Calu3 (cell line): ENCODE results near the gene RPTOR. TPM values are rescaled to one million over a fixed set of nuclear protein-coding genes. Genes with fewer than 3 reads are reported as not detected.

Experiments
- BruUV-seq: library from RNA; stranded (reverse); fragments of 400-500 nt; replicated peaks from 2 replicates; lab custom pipeline; 2021; lab: Mats Ljungman, UMichigan
- CTCF ChIA-PET: fragments of 300-600 bp; sonication (Branson Sonifier 250); formaldehyde crosslinking; loops from one replicate; lab custom pipeline; 2022; ENCODE audit warnings: antibody characterized with exemption; lab: Charles Lee
- DNase-seq: peaks from one replicate; pipeline ENCODE4 v3.0.0; 2022
- H3K27ac Mint-ChIP-seq: one replicate; pipeline ENCODE4 v1.8.0; 2022; ENCODE audit warnings: mixed read lengths; ENCODE audit not compliant: unreplicated experiment
- H3K27me3 Mint-ChIP-seq: one replicate; pipeline ENCODE4 v1.8.0; 2022; ENCODE audit warnings: mixed read lengths; ENCODE audit not compliant: unreplicated experiment
- H3K36me3 Mint-ChIP-seq: one replicate; pipeline ENCODE4 v1.8.0; 2022; ENCODE audit warnings: mild to moderate bottlenecking, moderate library complexity, mixed read lengths; ENCODE audit not compliant: insufficient read depth, unreplicated experiment
- H3K4me1 Mint-ChIP-seq: one replicate; pipeline ENCODE4 v1.8.0; 2022; ENCODE audit warnings: mild to moderate bottlenecking, low read depth, mixed read lengths; ENCODE audit not compliant: unreplicated experiment
- H3K4me3 Mint-ChIP-seq: one replicate; pipeline ENCODE4 v1.8.0; 2022; ENCODE audit warnings: mild to moderate bottlenecking, low read depth, moderate library complexity, mixed read lengths; ENCODE audit not compliant: unreplicated experiment
- H3K9me3 Mint-ChIP-seq: one replicate; pipeline ENCODE4 v1.8.0; 2022; ENCODE audit warnings: low read depth, mixed read lengths; ENCODE audit not compliant: unreplicated experiment
- CTCF ChIP-seq: fragments of 200-600 bp; IDR thresholded peaks from one replicate; pipeline ENCODE4 v1.8.0; 2022; ENCODE audit warnings: antibody characterized with exemption; ENCODE audit not compliant: unreplicated experiment
- intact Hi-C: fragments of 100-400 bp; cut with micrococcal nuclease; formaldehyde crosslinking; loops from one replicate; pipeline ENCODE4 v1.10.0; 2022; ENCODE audit not compliant: unreplicated experiment
- total RNA-seq: library from RNA; stranded (reverse); gene quantifications from 2 replicates; pipeline ENCODE4 v1.2.3, GENCODE V29; 2022

Gene RPTOR
- total RNA-seq, 1 experiment from 2014 or later: 41.8 TPM

- no TSS peak for BruUV-seq
- H3K27ac Mint-ChIP-seq: no peak overlapping the region
- intact Hi-C loops: no loop called here
Observed at GRCh38 chr17:80507965-80508364, 36.7 kb upstream of the RPTOR start.

GRCh38 chr17:80509311-80509710 is 35.3 kb upstream of the RPTOR start:
- no TSS peak for BruUV-seq
- no peak for DNase-seq

More at GRCh38 chr17:80507965-80508364, 36.7 kb upstream of the RPTOR start:
- DNase-seq: no peak
- H3K27me3 Mint-ChIP-seq: peaks cover 55% of the 10 kb centered on the region
- H3K9me3 Mint-ChIP-seq: no peaks in the 10 kb centered on the region
- TF ChIP-seq CTCF: no peak
- no peaks in the 10 kb centered on the region for H3K4me1 Mint-ChIP-seq
- peaks cover 4% of the 10 kb centered on the region for H3K36me3 Mint-ChIP-seq
- CTCF ChIA-PET: no interaction called here
- H3K4me3 Mint-ChIP-seq: no peak overlapping the region

GRCh38 chr17:80510132-80510531 is 34.5 kb upstream of the RPTOR start:
- no peaks in the 10 kb centered on the region for H3K4me1 Mint-ChIP-seq
- no peaks in the 10 kb centered on the region for H3K36me3 Mint-ChIP-seq
- peaks cover 43% of the 10 kb centered on the region for H3K27me3 Mint-ChIP-seq
- no peak for DNase-seq
- intact Hi-C loops: no loop called here
- no TSS peak for BruUV-seq
- CTCF ChIA-PET: no interaction called here
- TF ChIP-seq CTCF: no peak
- H3K9me3 Mint-ChIP-seq: no peaks in the 10 kb centered on the region
- H3K4me3 Mint-ChIP-seq: no peak overlapping the region
- no peak overlapping the region for H3K27ac Mint-ChIP-seq

More at GRCh38 chr17:80509311-80509710, 35.3 kb upstream of the RPTOR start:
- H3K4me3 Mint-ChIP-seq: no peak overlapping the region
- H3K36me3 Mint-ChIP-seq: peaks cover under 1% of the 10 kb centered on the region
- intact Hi-C loops: no loop called here
- CTCF ChIA-PET: no interaction called here
- H3K27me3 Mint-ChIP-seq: peaks cover 51% of the 10 kb centered on the region
- H3K27ac Mint-ChIP-seq: no peak overlapping the region
- H3K9me3 Mint-ChIP-seq: no peaks in the 10 kb centered on the region
- TF ChIP-seq CTCF: no peak
- no peaks in the 10 kb centered on the region for H3K4me1 Mint-ChIP-seq

- Mint-ChIP-seq H3K4me3 (no peak overlapping the region), H3K27ac (no peak overlapping the region), H3K36me3 (no peaks in the 10 kb centered on the region), H3K4me1 (no peaks in the 10 kb centered on the region), H3K27me3 (peaks cover 38% of the 10 kb centered on the region), H3K9me3 (no peaks in the 10 kb centered on the region)
- no peak for DNase-seq
- BruUV-seq: no TSS peak
- no peak for TF ChIP-seq CTCF
- CTCF ChIA-PET: no interaction called here
- intact Hi-C loops: no loop called here
Observed at GRCh38 chr17:80510772-80511171, 33.9 kb upstream of the RPTOR start.
